Hepatocyte (in vitro differentiated cells): Measurements from ENCODE around the gene CD55. TPM values are rescaled to one million over a fixed set of nuclear protein-coding genes. Genes with fewer than 3 reads are reported as not detected.

Experiments used
- DNase-seq: peaks from one replicate; pipeline ENCODE4 v3.0.0-alpha.2; 2016; ENCODE audit warnings: low spot score
- H2AFZ ChIP-seq: fragments of 200-600 bp; sonication (generic); 2 replicates; pipeline ENCODE4 v1.6.0; 2016; ENCODE audit warnings: antibody characterized with exemption, mild to moderate bottlenecking
- H3K27ac ChIP-seq: fragments of 200-600 bp; sonication (generic); 2 replicates; pipeline ENCODE4 v1.5.1; 2016; ENCODE audit warnings: mild to moderate bottlenecking
- H3K27me3 ChIP-seq: fragments of 200-600 bp; sonication (generic); 2 replicates; pipeline ENCODE4 v1.6.1; 2016
- H3K36me3 ChIP-seq: fragments of 200-600 bp; sonication (generic); replicated peaks from 2 replicates; pipeline ENCODE4 v1.5.1; 2016; ENCODE audit warnings: low read depth; ENCODE audit not compliant: insufficient read depth
- H3K4me1 ChIP-seq: fragments of 200-600 bp; sonication (generic); 2 replicates; pipeline ENCODE4 v1.5.1; 2016; ENCODE audit warnings: mild to moderate bottlenecking, moderate library complexity; ENCODE audit not compliant: insufficient read depth
- H3K4me2 ChIP-seq: fragments of 200-600 bp; sonication (generic); 2 replicates; pipeline ENCODE4 v1.6.0; 2016
- H3K4me3 ChIP-seq: fragments of 200-600 bp; sonication (generic); 2 replicates; pipeline ENCODE4 v1.5.1; 2016; ENCODE audit warnings: mild to moderate bottlenecking
- H3K79me2 ChIP-seq: fragments of 200-600 bp; sonication (generic); 2 replicates; pipeline ENCODE4 v1.6.0; 2017; ENCODE audit warnings: mild to moderate bottlenecking
- H3K9me2 ChIP-seq: fragments of 200-600 bp; sonication (generic); replicated peaks from 2 replicates; pipeline ENCODE4 v1.6.0; 2017; ENCODE audit warnings: mild to moderate bottlenecking; ENCODE audit not compliant: insufficient read depth
- H3K9me3 ChIP-seq: fragments of 200-600 bp; sonication (generic); 2 replicates; pipeline ENCODE4 v1.5.1; 2016; ENCODE audit warnings: low read depth, mild to moderate bottlenecking
- H4K20me1 ChIP-seq: fragments of 200-600 bp; sonication (generic); 2 replicates; pipeline ENCODE4 v1.6.0; 2016; ENCODE audit warnings: mild to moderate bottlenecking; ENCODE audit not compliant: insufficient read depth, poor library complexity, severe bottlenecking
- CTCF ChIP-seq: fragments of 200-600 bp; sonication (generic); IDR thresholded peaks from 2 replicates; pipeline ENCODE4 v1.5.1; 2016; ENCODE audit warnings: antibody characterized with exemption, mild to moderate bottlenecking; ENCODE audit not compliant: poor library complexity
- EZH2 ChIP-seq: fragments of 200-600 bp; sonication (generic); IDR thresholded peaks from 2 replicates; pipeline ENCODE4 v1.6.1; 2016; ENCODE audit warnings: antibody characterized with exemption, mild to moderate bottlenecking, borderline replicate concordance
- EZH2phosphoT487 ChIP-seq: fragments of 200-600 bp; sonication (generic); IDR thresholded peaks from one replicate; pipeline ENCODE4 v1.6.1; 2018; ENCODE audit warnings: antibody characterized with exemption, mild to moderate bottlenecking, low read depth, moderate library complexity; ENCODE audit not compliant: unreplicated experiment, severe bottlenecking
- WGBS: methylation state at CpG from one replicate; pipeline ENCODE4 v1.1.6; 2016; ENCODE audit warnings: low lambda C conversion rate; ENCODE audit errors: missing lambda C conversion rate; 5-methylcytosine and 5-hydroxymethylcytosine counted together
- polyA plus RNA-seq: library from polyadenylated mRNA; unstranded; fragments of >200 nt; fragmentation: Nextera tagmentation; extraction: Ambion mirVana; gene quantifications from 2 replicates; pipeline ENCODE4 v1.2.1, GENCODE V29; 2016
- total RNA-seq: library from RNA; depleted of rRNA; stranded (reverse); fragments of >200 nt; gene quantifications from 2 replicates; pipeline ENCODE4 v1.2.3, GENCODE V29; 2014

The CD55 gene
- total and polyA plus RNA-seq, 2 experiments from 2014 or later = 41.1 to 57.5 TPM

GRCh38 chr1:207316141-207316540 is 5.3 kb upstream of the CD55 start:
- no peaks in the 10 kb centered on the region for H3K79me2 ChIP-seq
- H3K4me2 ChIP-seq = no peak overlapping the region
- no peak overlapping the region for H2AFZ ChIP-seq
- no peaks in the 10 kb centered on the region for H3K9me2 ChIP-seq
- H3K36me3 ChIP-seq = no peaks in the 10 kb centered on the region
- peaks cover 18% of the 10 kb centered on the region for H3K4me1 ChIP-seq
- no peak overlapping the region for H3K4me3 ChIP-seq
- no peaks in the 10 kb centered on the region for H4K20me1 ChIP-seq
- peak; percentile 43 for DNase-seq
- peak overlapping the region; percentile 9 for H3K27ac ChIP-seq
- no peaks in the 10 kb centered on the region for H3K9me3 ChIP-seq
- TF ChIP-seq EZH2 = no peak
- no peak for TF ChIP-seq CTCF
- no peak for TF ChIP-seq EZH2phosphoT487
- H3K27me3 ChIP-seq = no peaks in the 10 kb centered on the region

GRCh38 chr1:207316622-207317391 is 4.7 kb upstream of the CD55 start:
- Histone ChIP-seq H3K79me2 (no peaks in the 10 kb centered on the region), H3K9me2 (no peaks in the 10 kb centered on the region), H3K4me2 (peak overlapping the region; percentile 45), H3K36me3 (no peaks in the 10 kb centered on the region), H3K27ac (peak overlapping the region; percentile 75), H2AFZ (no peak overlapping the region), H4K20me1 (no peaks in the 10 kb centered on the region), H3K9me3 (no peaks in the 10 kb centered on the region), H3K4me1 (peaks cover 18% of the 10 kb centered on the region), H3K27me3 (no peaks in the 10 kb centered on the region), H3K4me3 (no peak overlapping the region)
- 48% methylated on average over 6 of the region's 6 CpGs for WGBS
- peak; percentile 73 for DNase-seq
- TF ChIP-seq CTCF (no peak), EZH2phosphoT487 (no peak)

GRCh38 chr1:207317561-207317960 is 3.9 kb upstream of the CD55 start:
- no peaks in the 10 kb centered on the region for H3K79me2 ChIP-seq
- H3K36me3 ChIP-seq = no peaks in the 10 kb centered on the region
- no peak overlapping the region for H2AFZ ChIP-seq
- DNase-seq = no peak
- no peaks in the 10 kb centered on the region for H3K27me3 ChIP-seq
- 94% methylated on average over 3 of the region's 3 CpGs for WGBS
- H3K9me3 ChIP-seq = no peaks in the 10 kb centered on the region
- H3K4me1 ChIP-seq = peaks cover 18% of the 10 kb centered on the region
- no peak overlapping the region for H3K4me2 ChIP-seq
- H3K27ac ChIP-seq = peak overlapping the region; percentile 75
- H3K4me3 ChIP-seq = no peak overlapping the region
- H3K9me2 ChIP-seq = no peaks in the 10 kb centered on the region
- no peak for TF ChIP-seq EZH2
- no peak for TF ChIP-seq CTCF
- no peak for TF ChIP-seq EZH2phosphoT487
- H4K20me1 ChIP-seq = no peaks in the 10 kb centered on the region
